ENCODE results near the gene NUP62.

NUP62 gene

DNA sequence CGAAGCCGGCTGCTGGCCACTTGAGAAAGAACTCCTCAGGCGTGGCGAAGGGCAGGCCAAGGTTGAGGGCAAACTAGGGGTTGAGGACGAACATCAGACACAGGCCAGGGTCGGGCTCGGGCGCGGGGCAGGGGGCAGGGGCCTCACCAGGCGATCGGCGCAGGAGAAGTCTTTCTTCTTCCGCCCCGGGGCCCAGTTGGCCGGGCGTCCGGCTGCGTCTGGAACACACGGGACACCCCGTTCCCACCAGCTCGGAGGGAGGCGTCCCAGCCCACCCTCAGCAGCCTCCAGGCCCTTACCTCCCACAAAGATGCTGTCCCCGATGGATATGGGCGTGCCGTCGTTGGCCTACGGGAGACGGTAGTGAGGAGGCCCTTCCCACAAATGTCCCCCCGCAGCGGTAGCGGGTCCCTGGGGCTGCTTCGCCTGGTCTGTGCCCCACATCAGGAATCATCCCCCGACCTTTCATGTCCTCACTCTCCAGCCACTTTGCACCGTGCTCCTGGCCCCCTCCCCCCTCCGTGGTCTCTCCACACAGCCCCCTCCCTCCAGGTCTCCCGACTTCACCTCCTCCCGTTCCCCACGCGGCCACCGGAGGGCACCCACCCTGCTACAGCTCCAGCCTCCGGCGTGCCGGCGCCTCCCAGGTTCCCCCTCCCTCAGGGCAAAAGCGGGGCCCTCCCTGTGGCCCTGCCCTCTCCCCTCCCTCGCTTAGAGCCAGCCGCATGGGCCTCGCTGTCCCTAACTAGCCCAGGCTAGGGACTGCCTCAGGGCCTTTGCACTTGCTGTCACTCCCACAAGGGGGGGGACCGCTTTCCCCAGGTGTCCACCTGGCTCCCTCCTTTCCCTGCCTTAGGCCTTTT lies 66.7 kb downstream of the NUP62 start:
- no peaks in the 10 kb centered on the region for H3K27me3 ChIP-seq (replicated peaks; ENCODE audit: control insufficient read depth, insufficient read depth, low read length)
- TF ChIP-seq, protein P1, sequence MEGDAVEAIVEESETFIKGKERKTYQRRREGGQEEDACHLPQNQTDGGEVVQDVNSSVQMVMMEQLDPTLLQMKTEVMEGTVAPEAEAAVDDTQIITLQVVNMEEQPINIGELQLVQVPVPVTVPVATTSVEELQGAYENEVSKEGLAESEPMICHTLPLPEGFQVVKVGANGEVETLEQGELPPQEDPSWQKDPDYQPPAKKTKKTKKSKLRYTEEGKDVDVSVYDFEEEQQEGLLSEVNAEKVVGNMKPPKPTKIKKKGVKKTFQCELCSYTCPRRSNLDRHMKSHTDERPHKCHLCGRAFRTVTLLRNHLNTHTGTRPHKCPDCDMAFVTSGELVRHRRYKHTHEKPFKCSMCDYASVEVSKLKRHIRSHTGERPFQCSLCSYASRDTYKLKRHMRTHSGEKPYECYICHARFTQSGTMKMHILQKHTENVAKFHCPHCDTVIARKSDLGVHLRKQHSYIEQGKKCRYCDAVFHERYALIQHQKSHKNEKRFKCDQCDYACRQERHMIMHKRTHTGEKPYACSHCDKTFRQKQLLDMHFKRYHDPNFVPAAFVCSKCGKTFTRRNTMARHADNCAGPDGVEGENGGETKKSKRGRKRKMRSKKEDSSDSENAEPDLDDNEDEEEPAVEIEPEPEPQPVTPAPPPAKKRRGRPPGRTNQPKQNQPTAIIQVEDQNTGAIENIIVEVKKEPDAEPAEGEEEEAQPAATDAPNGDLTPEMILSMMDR (IDR thresholded peaks at IDR 0.05; ENCODE audit: insufficient read depth, low read length, poor library complexity, severe bottlenecking): peak; percentile 22
- H3K36me3 ChIP-seq (ENCODE audit: control insufficient read depth, insufficient read depth, low read length): peaks cover 45% of the 10 kb centered on the region
- no peak for DNase-seq (ENCODE audit: extremely low read depth, insufficient read length)
- no peak overlapping the region for H3K4me3 ChIP-seq (replicated peaks; ENCODE audit: low read depth, low read length)

DNA sequence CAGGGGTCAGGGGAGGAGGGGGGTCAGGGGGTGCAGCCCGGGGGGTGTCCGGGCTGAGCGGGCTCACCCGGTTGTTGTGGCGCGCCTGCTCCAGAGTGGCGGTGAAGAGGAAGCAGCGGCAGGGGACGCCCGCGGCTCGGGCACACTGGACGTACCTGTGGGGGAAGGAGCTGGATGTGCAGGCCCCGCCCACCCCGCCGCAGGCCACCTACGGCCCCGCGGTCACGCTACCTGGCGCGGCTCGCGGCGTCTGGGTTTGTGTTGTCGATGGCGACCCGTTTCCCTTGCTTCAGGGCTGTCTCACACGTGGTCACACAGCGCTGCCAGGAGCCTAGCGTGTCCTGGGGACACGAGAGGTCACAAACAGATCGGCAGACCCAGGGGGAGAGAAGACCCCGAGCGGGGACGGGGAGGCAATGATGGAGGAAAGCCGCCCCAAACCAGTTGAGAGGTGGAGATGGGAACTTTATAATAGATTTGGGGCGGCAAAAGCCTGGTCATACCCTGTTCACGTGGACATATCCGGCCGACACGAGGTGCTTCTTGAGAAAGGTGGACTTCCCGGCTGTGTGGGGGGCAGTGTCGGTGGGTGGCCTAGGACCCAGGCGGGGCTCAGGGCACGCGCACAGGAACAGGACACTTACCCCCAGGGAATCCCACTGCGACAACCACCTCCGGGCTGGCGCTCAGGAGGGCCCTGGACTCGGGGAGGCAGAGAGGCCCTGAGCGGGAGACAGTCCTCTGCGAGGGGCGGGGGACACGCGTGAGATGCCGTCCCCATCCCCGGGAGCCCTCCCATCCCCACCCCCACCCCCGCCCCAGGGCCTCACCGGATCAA lies 67.5 kb downstream of the NUP62 start:
- no peaks in the 10 kb centered on the region for H3K27me3 ChIP-seq (replicated peaks; ENCODE audit: control insufficient read depth, insufficient read depth, low read length)
- peaks cover 47% of the 10 kb centered on the region for H3K36me3 ChIP-seq (ENCODE audit: control insufficient read depth, insufficient read depth, low read length)
- TF ChIP-seq, protein P1 (IDR thresholded peaks at IDR 0.05; ENCODE audit: insufficient read depth, low read length, poor library complexity, severe bottlenecking): no peak
- no peak overlapping the region for H3K4me3 ChIP-seq (replicated peaks; ENCODE audit: low read depth, low read length)
- no peak for DNase-seq (ENCODE audit: extremely low read depth, insufficient read length)

GRCh38 chr19:49861107-49861506 lies 68.2 kb downstream of the NUP62 start:
- H3K36me3 ChIP-seq (ENCODE audit: control insufficient read depth, insufficient read depth, low read length): peaks cover 49% of the 10 kb centered on the region
- TF ChIP-seq, protein P1 (IDR thresholded peaks at IDR 0.05; ENCODE audit: insufficient read depth, low read length, poor library complexity, severe bottlenecking): no peak
- no peaks in the 10 kb centered on the region for H3K27me3 ChIP-seq (replicated peaks; ENCODE audit: control insufficient read depth, insufficient read depth, low read length)
- DNase-seq (ENCODE audit: extremely low read depth, insufficient read length): no peak
- H3K4me3 ChIP-seq (replicated peaks; ENCODE audit: low read depth, low read length): no peak overlapping the region

- TF ChIP-seq, protein P1 (IDR thresholded peaks at IDR 0.05; ENCODE audit: insufficient read depth, low read length, poor library complexity, severe bottlenecking): no peak
- H3K36me3 ChIP-seq (ENCODE audit: control insufficient read depth, insufficient read depth, low read length): peaks cover 50% of the 10 kb centered on the region
- DNase-seq (ENCODE audit: extremely low read depth, insufficient read length): no peak
Observed at GRCh38 chr19:49860336-49861102, 68.8 kb downstream of the NUP62 start.

GRCh38 chr19:49859682-49860335 lies 69.5 kb downstream of the NUP62 start:
- Histone ChIP-seq H3K4me3 (replicated peaks; ENCODE audit: low read depth, low read length) (no peak overlapping the region), H3K36me3 (ENCODE audit: control insufficient read depth, insufficient read depth, low read length) (peaks cover 52% of the 10 kb centered on the region), H3K27me3 (replicated peaks; ENCODE audit: control insufficient read depth, insufficient read depth, low read length) (no peaks in the 10 kb centered on the region)
- DNase-seq (ENCODE audit: extremely low read depth, insufficient read length): no peak
- TF ChIP-seq, protein P1 (IDR thresholded peaks at IDR 0.05; ENCODE audit: insufficient read depth, low read length, poor library complexity, severe bottlenecking): no peak

More at GRCh38 chr19:49860336-49861102, 68.8 kb downstream of the NUP62 start:
- Histone ChIP-seq H3K27me3 (replicated peaks; ENCODE audit: control insufficient read depth, insufficient read depth, low read length) (no peaks in the 10 kb centered on the region), H3K4me3 (replicated peaks; ENCODE audit: low read depth, low read length) (no peak overlapping the region)
